A673 (cell line): ENCODE results near the gene KLF7. TPM values are rescaled to one million over a fixed set of nuclear protein-coding genes. Genes with fewer than 3 reads are reported as not detected.

Experiments used
- BruUV-seq: library from RNA; stranded (reverse); fragments of 400-500 nt; replicated peaks from 2 replicates; lab custom pipeline; 2021; lab: Mats Ljungman, UMichigan
- CTCF ChIA-PET: fragments of 300-600 bp; sonication (Branson Sonifier 250); formaldehyde crosslinking; loops from one replicate; lab custom pipeline; 2022; ENCODE audit warnings: antibody characterized with exemption; lab: Charles Lee
- POLR2A ChIA-PET: fragments of 300-600 bp; sonication (Branson Sonifier 250); formaldehyde crosslinking; loops from one replicate; lab custom pipeline; 2022; ENCODE audit warnings: antibody characterized with exemption; ENCODE audit not compliant: low non-redundant PET; lab: Charles Lee
- DNase-seq: peaks from one replicate; pipeline ENCODE4 v3.0.0-alpha.2; 2015; ENCODE audit warnings: low spot score
- H3K27ac ChIP-seq: fragments of 200-600 bp; sonication (generic); 2 replicates; pipeline ENCODE4 v1.5.1; 2016; ENCODE audit warnings: mixed run types, low read depth, mild to moderate bottlenecking, mixed read lengths, antibody characterized with exemption, low read length; ENCODE audit not compliant: poor library complexity, severe bottlenecking
- H3K27me3 ChIP-seq: fragments of 200-600 bp; sonication (generic); replicated peaks from 2 replicates; pipeline ENCODE4 v1.6.1; 2017; ENCODE audit warnings: mixed run types, low read depth, mild to moderate bottlenecking, mixed read lengths, antibody characterized with exemption, low read length; ENCODE audit not compliant: insufficient read depth, poor library complexity
- H3K36me3 ChIP-seq: fragments of 200-600 bp; sonication (generic); 2 replicates; pipeline ENCODE4 v1.6.1; 2016; ENCODE audit warnings: mixed run types, mild to moderate bottlenecking, mixed read lengths, antibody characterized with exemption, low read length; ENCODE audit not compliant: insufficient read depth, poor library complexity, severe bottlenecking
- H3K4me1 ChIP-seq: fragments of 200-600 bp; sonication (generic); 2 replicates; pipeline ENCODE4 v1.6.1; 2017; ENCODE audit warnings: mixed run types, mild to moderate bottlenecking, mixed read lengths, antibody characterized with exemption, low read length; ENCODE audit not compliant: insufficient read depth, poor library complexity, severe bottlenecking
- H3K4me3 ChIP-seq: fragments of 200-600 bp; sonication (generic); 2 replicates; pipeline ENCODE4 v1.5.1; 2016; ENCODE audit warnings: low read depth, mixed run types, mild to moderate bottlenecking, mixed read lengths, low read length; ENCODE audit not compliant: poor library complexity, severe bottlenecking
- H3K9me3 ChIP-seq: fragments of 200-600 bp; sonication (generic); 2 replicates; pipeline ENCODE4 v1.6.1; 2016; ENCODE audit warnings: mixed run types, low read depth, mild to moderate bottlenecking, mixed read lengths, antibody characterized with exemption, low read length; ENCODE audit not compliant: poor library complexity, severe bottlenecking
- CTCF ChIP-seq: fragments of 300-800, 200-600 bp; sonication (generic); conservative IDR thresholded peaks from 2 replicates; pipeline ENCODE4 v1.5.1; 2017; ENCODE audit warnings: low read depth, mild to moderate bottlenecking, antibody characterized with exemption, low read length, moderate library complexity, mixed read lengths
- EZH2 ChIP-seq: fragments of 200-600 bp; sonication (generic); IDR thresholded peaks from 2 replicates; pipeline ENCODE4 v1.6.1; 2017; ENCODE audit warnings: borderline replicate concordance, low read depth, mild to moderate bottlenecking, mixed read lengths, antibody characterized with exemption, low read length; ENCODE audit not compliant: poor library complexity, severe bottlenecking
- intact Hi-C: fragments of 100-400 bp; cut with micrococcal nuclease; formaldehyde crosslinking; loops from one replicate; pipeline ENCODE4 v1.10.0; 2022; ENCODE audit not compliant: unreplicated experiment
- total RNA-seq: library from RNA; stranded (reverse); gene quantifications from 2 replicates; pipeline ENCODE4 v1.2.3, GENCODE V29; 2021

Gene KLF7
- total RNA-seq, 1 experiment from 2014 or later: 16.4 TPM

GRCh38 chr2:207088276-207088675 lies 77.5 kb downstream of the KLF7 start:
- intact Hi-C loops: no loop called here
- Histone ChIP-seq H3K9me3 (no peaks in the 10 kb centered on the region), H3K27ac (no peak overlapping the region), H3K36me3 (no peaks in the 10 kb centered on the region), H3K4me1 (peaks cover 5% of the 10 kb centered on the region), H3K27me3 (no peaks in the 10 kb centered on the region), H3K4me3 (no peak overlapping the region)
- ChIA-PET CTCF (no interaction called here), POLR2A (no interaction called here)
- BruUV-seq: no TSS peak
- no peak for DNase-seq
- TF ChIP-seq CTCF: no peak
- TF ChIP-seq EZH2: no peak

GRCh38 chr2:207087046-207087902 lies 78.5 kb downstream of the KLF7 start:
- TF ChIP-seq EZH2: no peak
- TF ChIP-seq CTCF: no peak
- no TSS peak for BruUV-seq
- CTCF ChIA-PET: no interaction called here

GRCh38 chr2:207086136-207086535 lies 79.6 kb downstream of the KLF7 start:
- ChIA-PET CTCF (no interaction called here), POLR2A (no interaction called here)
- peaks cover 5% of the 10 kb centered on the region for H3K4me1 ChIP-seq
- intact Hi-C loops: no loop called here
- TF ChIP-seq EZH2 (no peak), CTCF (no peak)
- BruUV-seq: no TSS peak
- no peaks in the 10 kb centered on the region for H3K36me3 ChIP-seq
- H3K9me3 ChIP-seq: no peaks in the 10 kb centered on the region
- DNase-seq: no peak
- H3K4me3 ChIP-seq: no peak overlapping the region
- no peaks in the 10 kb centered on the region for H3K27me3 ChIP-seq
- no peak overlapping the region for H3K27ac ChIP-seq

More at GRCh38 chr2:207087046-207087902, 78.5 kb downstream of the KLF7 start:
- Histone ChIP-seq H3K27me3 (no peaks in the 10 kb centered on the region), H3K36me3 (no peaks in the 10 kb centered on the region), H3K9me3 (no peaks in the 10 kb centered on the region), H3K4me3 (no peak overlapping the region), H3K27ac (no peak overlapping the region), H3K4me1 (peaks cover 5% of the 10 kb centered on the region)
- intact Hi-C loops: no loop called here
- POLR2A ChIA-PET: no interaction called here
- DNase-seq: no peak
